ENCODE results near the gene GH1. TPM values are rescaled to one million over a fixed set of nuclear protein-coding genes. Genes with fewer than 3 reads are reported as not detected.
"Not testable (repeated sequence)": the region's sequence is repeated elsewhere in the genome, so short reads cannot be mapped to it uniquely, and the experiment has no call there.

GH1 gene
- total RNA-seq, 1 experiment from 2014 or later: not detected

GRCh38 chr17:63911657-63912100 lies 7.0 kb downstream of the GH1 start:
- no peak for DNase-seq (ENCODE audit: low read depth in 1 of 2, low spot score in 2 of 2)
- Histone ChIP-seq H3K27me3 (replicated peaks) (peaks cover 12% of the 10 kb centered on the region), H3K4me3 (no peak overlapping the region), H3K27ac (no peak overlapping the region), H3K4me1 (replicated peaks) (no peaks in the 10 kb centered on the region), H3K9me3 (replicated peaks) (no peaks in the 10 kb centered on the region), H3K36me3 (no peaks in the 10 kb centered on the region)

- Histone ChIP-seq H3K9me3 (replicated peaks) (no peaks in the 10 kb centered on the region), H3K36me3 (no peaks in the 10 kb centered on the region), H3K4me1 (replicated peaks) (no peaks in the 10 kb centered on the region), H3K4me3 (no peak within 1 kb of the TSS), H3K27ac (no peak within 1 kb of the TSS), H3K27me3 (replicated peaks) (peaks cover 9% of the 10 kb centered on the region)
- no peak for DNase-seq (ENCODE audit: low read depth in 1 of 2, low spot score in 2 of 2)
Observed at GRCh38 chr17:63911041-63911635, 7.5 kb downstream of the GH1 start, which contains the start of gene CSHL1. CSHL1 (minus strand) TSS chr17:63911258; CDS start chr17:63911196, 62 bp downstream.

GRCh38 chr17:63910096-63910495 lies 8.5 kb downstream of the GH1 start:
- H3K9me3 ChIP-seq (replicated peaks): no peaks in the 10 kb centered on the region
- no peak for DNase-seq (ENCODE audit: low read depth in 1 of 2, low spot score in 2 of 2)
- no peaks in the 10 kb centered on the region for H3K36me3 ChIP-seq
- H3K4me1 ChIP-seq (replicated peaks): no peaks in the 10 kb centered on the region
- peaks cover 7% of the 10 kb centered on the region for H3K27me3 ChIP-seq (replicated peaks)
- no peak overlapping the region for H3K4me3 ChIP-seq
- H3K27ac ChIP-seq: no peak overlapping the region

GRCh38 chr17:63909586-63909985 lies 9.1 kb downstream of the GH1 start:
- not testable (repeated sequence) for H3K4me3 ChIP-seq; H3K4me1 ChIP-seq (replicated peaks); H3K27me3 ChIP-seq (replicated peaks); H3K9me3 ChIP-seq (replicated peaks); H3K27ac ChIP-seq; H3K36me3 ChIP-seq; DNase-seq (ENCODE audit: low read depth in 1 of 2, low spot score in 2 of 2)

GRCh38 chr17:63907161-63907778 lies 11.4 kb downstream of the GH1 start:
- H3K36me3 ChIP-seq; H3K4me1 ChIP-seq (replicated peaks); H3K9me3 ChIP-seq (replicated peaks); H3K27me3 ChIP-seq (replicated peaks); H3K4me3 ChIP-seq; DNase-seq (ENCODE audit: low read depth in 1 of 2, low spot score in 2 of 2); H3K27ac ChIP-seq: not testable (repeated sequence)

GRCh38 chr17:63904796-63905195 lies 13.8 kb downstream of the GH1 start:
- H3K4me1 ChIP-seq (replicated peaks); H3K9me3 ChIP-seq (replicated peaks); DNase-seq (ENCODE audit: low read depth in 1 of 2, low spot score in 2 of 2); H3K27ac ChIP-seq; H3K27me3 ChIP-seq (replicated peaks); H3K36me3 ChIP-seq; H3K4me3 ChIP-seq: not testable (repeated sequence)

GRCh38 chr17:63903787-63904201 lies 14.8 kb downstream of the GH1 start:
- H3K27me3 ChIP-seq (replicated peaks); H3K36me3 ChIP-seq; H3K4me3 ChIP-seq; DNase-seq (ENCODE audit: low read depth in 1 of 2, low spot score in 2 of 2); H3K27ac ChIP-seq; H3K9me3 ChIP-seq (replicated peaks); H3K4me1 ChIP-seq (replicated peaks): not testable (repeated sequence)

- H3K27me3 ChIP-seq (replicated peaks): not testable (repeated sequence)
Observed at GRCh38 chr17:63901971-63902370, 16.7 kb downstream of the GH1 start.

GRCh38 chr17:63898899-63899798 lies 19.5 kb downstream of the GH1 start:
- H3K36me3 ChIP-seq, H3K4me3 ChIP-seq: not testable (repeated sequence)

More at GRCh38 chr17:63901971-63902370, 16.7 kb downstream of the GH1 start:
- not testable (repeated sequence) for H3K27ac ChIP-seq; DNase-seq (ENCODE audit: low read depth in 1 of 2, low spot score in 2 of 2); H3K4me3 ChIP-seq; H3K4me1 ChIP-seq (replicated peaks); H3K36me3 ChIP-seq; H3K9me3 ChIP-seq (replicated peaks)

GRCh38 chr17:63896524-63897354 lies 21.9 kb downstream of the GH1 start, which contains the start of gene CSH1:
CSH1 (minus strand) TSS chr17:63896574; CDS start chr17:63896511, 63 bp downstream.
- not testable (repeated sequence) for H3K27ac ChIP-seq; DNase-seq (ENCODE audit: low read depth in 1 of 2, low spot score in 2 of 2); H3K9me3 ChIP-seq (replicated peaks); H3K36me3 ChIP-seq; H3K4me1 ChIP-seq (replicated peaks); H3K4me3 ChIP-seq
- H3K27me3 ChIP-seq (replicated peaks): peaks cover 11% of the 10 kb centered on the region

More at GRCh38 chr17:63898899-63899798, 19.5 kb downstream of the GH1 start:
- not testable (repeated sequence) for DNase-seq (ENCODE audit: low read depth in 1 of 2, low spot score in 2 of 2); H3K27me3 ChIP-seq (replicated peaks); H3K27ac ChIP-seq; H3K9me3 ChIP-seq (replicated peaks); H3K4me1 ChIP-seq (replicated peaks)

GRCh38 chr17:63894821-63895220 lies 23.8 kb downstream of the GH1 start:
- DNase-seq (ENCODE audit: low read depth in 1 of 2, low spot score in 2 of 2): peak in 1 of 2 experiments; percentile 30
- not testable (repeated sequence) for H3K9me3 ChIP-seq (replicated peaks); H3K4me3 ChIP-seq; H3K4me1 ChIP-seq (replicated peaks); H3K36me3 ChIP-seq; H3K27ac ChIP-seq
- peaks cover 11% of the 10 kb centered on the region for H3K27me3 ChIP-seq (replicated peaks)

- DNase-seq (ENCODE audit: low read depth in 1 of 2, low spot score in 2 of 2): peak in 1 of 2 experiments; percentile 35
- H3K36me3 ChIP-seq; H3K27ac ChIP-seq; H3K4me1 ChIP-seq (replicated peaks); H3K9me3 ChIP-seq (replicated peaks); H3K4me3 ChIP-seq: not testable (repeated sequence)
- peaks cover 11% of the 10 kb centered on the region for H3K27me3 ChIP-seq (replicated peaks)
Observed at GRCh38 chr17:63894021-63894420, 24.6 kb downstream of the GH1 start.

GRCh38 chr17:63892316-63893037 lies 26.2 kb downstream of the GH1 start:
- H3K4me1 ChIP-seq (replicated peaks); H3K9me3 ChIP-seq (replicated peaks); DNase-seq (ENCODE audit: low read depth in 1 of 2, low spot score in 2 of 2); H3K36me3 ChIP-seq; H3K27ac ChIP-seq; H3K4me3 ChIP-seq: not testable (repeated sequence)
- H3K27me3 ChIP-seq (replicated peaks): peaks cover 11% of the 10 kb centered on the region
